Testis (tissue), 2 donors: ENCODE data around the gene SKAP1.

Experiments
- CTCF ChIP-seq, 3 experiments: fragments of 450-650 bp in 2 of 3; fragments of 200-600 bp in 1 of 3; sonication (generic) in 1 of 3; IDR thresholded peaks; one replicate each; pipeline ENCODE4 v1.5.1; 2016 to 2019; ENCODE audit warnings: antibody characterized with exemption in 3 of 3, mild to moderate bottlenecking in 2 of 3, moderate library complexity in 1 of 3
- POLR2A ChIP-seq: fragments of 450-650 bp; IDR thresholded peaks from one replicate; pipeline ENCODE4 v1.6.1; 2017; ENCODE audit warnings: antibody characterized with exemption, mild to moderate bottlenecking, moderate library complexity

DNA sequence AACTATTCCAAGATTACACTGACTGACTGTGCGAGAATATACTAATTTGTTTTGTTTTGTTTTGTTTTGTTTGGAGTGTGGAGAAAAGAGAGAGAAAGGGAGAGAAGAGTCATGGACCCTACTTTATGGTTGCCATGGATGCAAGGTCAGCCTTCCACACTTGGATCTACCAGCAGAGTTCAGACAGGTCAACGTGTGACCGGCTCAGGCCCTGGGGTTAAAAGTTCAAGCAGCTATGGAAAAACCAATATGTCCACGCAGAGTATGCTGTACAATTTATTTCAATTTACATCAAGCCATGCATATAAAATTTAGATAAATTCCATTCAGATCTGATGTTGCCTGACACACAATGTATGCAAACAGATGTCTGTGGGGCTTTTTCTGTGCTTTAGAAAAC lies 122.8 kb downstream of the SKAP1 start:
- TF ChIP-seq POLR2A (no peak), CTCF (IDR thresholded peaks at IDR 0.05) (no peak)
